Fibroblast of skin of left biceps (primary cell): ENCODE results near the gene DDX47.

ENCODE experiments used
- DNase-seq, 2 experiments: peaks; one replicate each; pipeline ENCODE4 v3.0.0-alpha.2; 2013; ENCODE audit warnings: low read depth in 2 of 2

The DDX47 gene

DNA sequence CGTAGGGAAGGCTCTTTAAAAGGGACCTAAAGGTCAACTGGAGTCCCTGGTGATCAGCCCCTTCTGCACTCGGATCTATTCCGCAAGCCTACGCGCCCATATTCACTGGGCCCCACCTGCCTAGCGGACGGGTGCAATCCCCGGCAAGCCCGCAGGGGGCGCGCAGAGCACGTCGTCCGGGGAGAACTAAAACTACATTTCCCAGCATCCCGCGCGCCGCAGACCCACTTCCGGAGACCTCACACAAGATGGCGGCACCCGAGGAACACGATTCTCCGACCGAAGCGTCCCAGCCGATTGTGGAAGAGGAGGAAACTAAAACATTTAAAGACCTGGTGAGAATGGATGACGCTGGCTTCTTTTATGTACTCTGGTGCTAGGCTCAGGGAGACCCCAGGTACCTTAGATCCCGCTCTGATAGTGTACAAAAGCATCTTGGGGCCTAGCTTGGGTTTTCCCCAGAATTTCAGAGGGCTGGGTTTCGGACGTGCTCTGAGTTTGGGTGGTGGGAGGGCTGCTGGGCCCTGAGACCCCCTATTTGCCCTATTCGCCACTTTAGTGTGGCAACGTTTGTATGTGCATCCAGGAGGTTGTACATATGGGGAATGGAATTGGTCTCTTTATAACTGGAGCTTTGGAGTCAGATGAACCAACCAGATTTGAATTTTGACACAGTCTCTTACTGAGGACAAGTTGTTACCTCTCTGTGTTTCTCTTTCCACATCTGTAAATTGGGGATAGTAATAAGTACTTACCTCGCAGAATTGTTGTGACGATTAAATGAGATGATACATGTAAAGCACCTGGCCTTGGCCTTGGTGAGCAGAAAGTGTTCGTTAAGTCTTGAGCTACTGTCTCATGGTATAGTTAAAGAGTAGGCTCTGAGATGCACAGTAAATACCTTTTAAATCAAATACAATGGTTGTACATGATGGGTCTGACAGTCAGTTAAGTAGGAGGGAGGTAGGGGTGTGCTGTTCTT is at the start of gene DDX47:
Gene DDX47 (plus strand): TSS at position 227 of the 982 bp plus-strand sequence. CDS start 22 bp downstream, at position 249.
- DNase-seq, result peak; percentile 70 to 72

DNA sequence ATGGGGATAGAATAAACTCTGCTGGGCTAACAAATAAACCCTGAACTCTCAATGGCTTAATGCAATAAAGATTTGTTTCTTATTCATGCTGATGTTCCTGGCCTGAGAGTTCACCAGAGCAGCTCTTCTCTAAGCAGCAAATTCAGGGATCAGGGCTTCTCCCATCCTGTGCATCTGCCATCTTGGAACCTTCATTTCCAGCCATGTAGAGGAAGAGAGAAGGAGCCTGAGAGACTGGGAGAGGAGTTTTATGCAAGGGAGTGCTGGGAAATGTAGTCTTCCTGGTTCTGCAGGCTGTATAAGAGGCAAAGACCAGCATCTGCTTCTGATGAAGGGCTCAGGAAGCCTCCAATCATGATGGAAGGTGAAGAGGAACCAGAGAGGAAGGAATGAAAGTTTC is 48.3 kb upstream of the DDX47 start:
- DNase-seq, result no peak

DNA sequence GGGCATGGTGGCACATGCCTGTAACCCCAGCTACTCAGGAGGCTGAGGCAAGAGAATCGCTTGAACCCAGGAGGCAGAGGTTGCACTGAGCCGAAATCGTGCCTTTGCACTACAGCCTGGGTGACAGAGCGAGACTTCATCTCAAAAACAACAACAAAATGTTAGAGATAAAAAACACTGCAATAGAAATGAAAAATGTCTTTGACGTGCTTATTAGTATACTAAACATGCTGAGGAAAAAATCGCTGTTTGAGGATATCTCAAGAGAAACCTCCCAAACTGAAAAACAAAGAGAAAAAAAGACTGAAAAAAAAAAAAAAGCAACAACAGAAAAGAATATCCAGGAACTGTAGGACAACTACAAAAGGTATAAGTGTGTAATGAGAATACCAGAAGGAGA is 42.9 kb upstream of the DDX47 start:
- DNase-seq, result no peak

DNA sequence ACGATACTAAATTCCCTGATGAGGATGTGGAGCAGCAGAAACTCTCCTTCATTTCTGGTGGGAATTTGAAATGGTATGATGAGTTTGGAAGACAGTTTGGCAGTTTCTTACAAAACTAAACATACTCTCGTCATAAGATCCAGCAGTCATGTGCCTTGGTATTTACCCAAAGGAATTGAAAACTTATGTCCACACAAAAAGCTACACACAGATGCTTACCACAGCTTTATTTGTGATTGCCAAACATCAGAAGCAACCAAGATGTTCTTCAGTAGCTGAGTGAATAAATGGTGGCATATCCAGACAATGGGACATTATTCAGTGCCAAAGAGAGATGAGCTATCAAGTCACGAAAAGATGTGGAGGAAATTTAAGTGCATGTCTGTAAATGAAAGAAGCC is 38.4 kb upstream of the DDX47 start:
- no peak for DNase-seq

- no peak for DNase-seq
These were observed 36.9 kb upstream of the DDX47 start for GRCh38 chr12:12776261-12776660.

DNA sequence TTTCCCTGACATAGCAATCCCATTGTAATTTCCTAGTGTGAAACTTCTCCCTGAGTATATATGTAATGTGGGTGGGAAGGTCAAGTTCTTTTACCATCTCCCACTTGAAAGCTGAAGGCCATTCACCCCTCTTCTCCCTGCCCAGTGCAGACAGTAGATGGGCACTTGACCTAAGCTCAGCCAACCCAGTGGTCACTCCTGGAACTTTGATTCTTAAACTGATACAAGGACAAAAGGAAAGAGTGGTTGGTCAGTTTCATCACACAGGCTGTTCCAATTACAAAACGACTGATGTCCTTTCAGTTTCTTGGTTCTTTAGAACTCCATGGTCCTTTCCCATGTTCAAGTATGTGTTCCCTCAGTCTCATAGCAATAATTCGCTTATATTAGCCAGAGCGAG is 36.1 kb upstream of the DDX47 start:
- DNase-seq, result no peak

GRCh38 chr12:12779007-12779406 is 34.1 kb upstream of the DDX47 start:
- DNase-seq, result no peak

DNA sequence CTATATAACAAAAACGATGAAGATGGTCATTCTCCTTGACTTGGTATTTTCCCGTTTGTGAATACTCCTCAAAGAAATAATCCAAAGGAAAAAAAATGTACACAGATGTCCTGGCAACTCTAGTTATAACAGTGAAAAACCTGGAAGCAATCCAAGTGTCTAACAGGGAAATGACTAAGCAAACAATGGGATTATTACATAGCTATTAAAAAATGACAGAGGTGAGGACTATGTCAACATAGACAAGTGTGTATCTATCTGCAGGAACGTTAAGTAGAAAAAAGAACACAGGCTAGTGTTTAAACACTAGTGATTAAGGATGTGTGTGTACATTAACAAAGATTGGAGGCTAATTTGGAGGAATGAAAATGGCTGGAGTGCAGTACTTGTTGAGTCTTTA is 33.6 kb upstream of the DDX47 start:
- peak; percentile 45 to 59 for DNase-seq

DNA sequence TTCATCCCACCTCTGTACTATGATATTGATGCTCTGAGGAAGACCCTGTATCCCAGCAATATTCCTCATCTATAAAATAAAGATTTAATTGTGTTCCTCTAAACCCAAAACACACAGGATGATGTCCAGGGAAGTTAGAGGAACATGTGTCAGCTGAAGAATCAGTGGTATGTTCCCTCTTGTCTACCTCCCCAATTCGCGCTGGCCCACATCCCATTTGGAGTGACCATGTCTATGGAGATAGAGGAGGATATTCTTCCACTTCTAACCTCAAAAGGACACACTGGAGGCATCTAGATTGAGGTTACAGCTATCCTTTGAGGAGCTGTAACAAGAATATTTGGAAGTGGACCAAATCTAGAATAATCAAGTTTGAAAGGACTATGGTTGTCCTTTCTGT is 29.0 kb upstream of the DDX47 start:
- no peak for DNase-seq

- no peak for DNase-seq
These were observed 28.0 kb upstream of the DDX47 start, which contains the start of gene APOLD1 for GRCh38 chr12:12784911-12785814. Gene APOLD1 (plus strand): TSS chr12:12785659. CDS start chr12:12785692, 33 bp downstream.

DNA sequence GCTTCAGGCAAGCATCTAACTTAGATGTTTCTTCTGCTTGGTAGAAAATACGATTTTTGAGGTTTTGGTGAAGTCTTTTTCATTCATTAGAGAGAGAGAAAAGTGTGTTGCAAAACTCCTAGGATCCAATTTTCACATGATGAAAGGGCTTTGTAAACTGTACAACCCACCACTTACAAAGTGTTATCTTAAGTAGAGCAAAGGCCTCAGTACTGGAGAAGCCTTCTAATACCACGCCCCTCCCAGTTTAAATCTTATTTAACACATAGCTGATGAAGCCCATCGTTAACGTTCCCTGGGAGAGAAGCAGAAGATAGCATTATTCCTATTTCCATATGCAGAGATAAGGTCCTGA is 26.8 kb upstream of the DDX47 start:
- no peak for DNase-seq

DNA sequence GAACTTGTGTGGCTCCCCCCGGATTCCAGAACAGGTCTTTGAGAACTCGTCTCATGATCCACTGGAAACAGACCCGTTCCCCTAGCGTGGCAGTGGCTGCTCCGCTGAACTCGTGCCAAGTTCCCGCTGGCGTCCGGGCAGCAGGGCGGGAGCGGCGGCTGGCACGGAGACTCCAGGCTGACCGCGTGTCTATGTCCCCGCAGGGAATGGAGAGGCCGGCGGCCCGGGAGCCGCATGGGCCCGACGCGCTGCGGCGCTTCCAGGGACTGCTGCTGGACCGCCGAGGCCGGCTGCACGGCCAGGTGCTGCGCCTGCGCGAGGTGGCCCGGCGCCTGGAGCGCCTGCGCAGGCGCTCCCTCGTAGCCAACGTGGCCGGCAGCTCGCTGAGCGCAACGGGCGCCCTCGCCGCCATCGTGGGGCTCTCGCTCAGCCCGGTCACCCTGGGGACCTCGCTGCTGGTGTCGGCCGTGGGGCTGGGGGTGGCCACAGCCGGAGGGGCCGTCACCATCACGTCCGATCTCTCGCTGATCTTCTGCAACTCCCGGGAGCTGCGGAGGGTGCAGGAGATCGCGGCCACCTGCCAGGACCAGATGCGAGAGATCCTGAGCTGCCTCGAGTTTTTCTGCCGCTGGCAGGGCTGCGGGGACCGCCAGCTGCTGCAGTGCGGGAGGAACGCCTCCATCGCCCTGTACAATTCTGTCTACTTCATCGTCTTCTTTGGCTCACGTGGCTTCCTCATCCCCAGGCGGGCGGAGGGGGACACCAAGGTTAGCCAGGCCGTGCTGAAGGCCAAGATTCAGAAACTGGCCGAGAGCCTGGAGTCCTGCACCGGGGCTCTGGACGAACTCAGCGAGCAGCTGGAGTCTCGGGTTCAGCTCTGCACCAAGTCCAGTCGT is 26.2 kb upstream of the DDX47 start:
- DNase-seq, result peak; percentile 43 to 55

- no peak for DNase-seq
These were observed 25.0 kb upstream of the DDX47 start for GRCh38 chr12:12788131-12788530.

GRCh38 chr12:12788675-12789368 is 24.3 kb upstream of the DDX47 start:
- DNase-seq, result peak in 1 of 2 experiments; percentile 49

- no peak for DNase-seq
These were observed 22.2 kb upstream of the DDX47 start for GRCh38 chr12:12790956-12791355.

DNA sequence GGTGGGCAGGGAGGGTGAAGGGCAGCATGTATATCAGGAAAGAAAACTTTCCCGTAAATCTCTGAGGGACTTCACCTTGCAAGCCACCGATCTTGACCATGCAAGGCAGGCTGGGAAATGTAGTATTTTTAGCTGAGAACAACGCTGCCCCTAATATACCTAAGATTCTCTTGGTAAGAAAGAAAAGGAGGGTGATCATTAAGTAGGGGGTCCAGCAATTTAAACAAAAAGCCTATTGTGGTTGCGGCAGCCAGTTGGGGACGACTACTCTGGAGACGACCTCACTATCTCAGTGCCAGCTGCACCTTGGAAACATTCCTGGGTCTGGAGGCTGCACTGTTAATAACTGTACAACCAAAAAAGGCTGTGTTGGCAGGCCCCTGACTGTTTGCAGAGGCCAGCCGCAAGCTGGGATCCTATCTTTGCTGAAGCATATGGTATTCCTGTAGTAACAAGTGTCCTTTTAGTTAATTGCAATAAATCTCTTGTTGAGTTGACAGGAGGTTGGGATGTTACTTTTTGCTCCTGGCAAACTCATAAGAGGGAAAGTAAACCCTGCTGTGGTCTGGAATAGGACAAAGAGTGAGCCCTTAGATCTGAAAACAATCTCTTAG is 21.3 kb upstream of the DDX47 start:
- DNase-seq, result no peak

DNA sequence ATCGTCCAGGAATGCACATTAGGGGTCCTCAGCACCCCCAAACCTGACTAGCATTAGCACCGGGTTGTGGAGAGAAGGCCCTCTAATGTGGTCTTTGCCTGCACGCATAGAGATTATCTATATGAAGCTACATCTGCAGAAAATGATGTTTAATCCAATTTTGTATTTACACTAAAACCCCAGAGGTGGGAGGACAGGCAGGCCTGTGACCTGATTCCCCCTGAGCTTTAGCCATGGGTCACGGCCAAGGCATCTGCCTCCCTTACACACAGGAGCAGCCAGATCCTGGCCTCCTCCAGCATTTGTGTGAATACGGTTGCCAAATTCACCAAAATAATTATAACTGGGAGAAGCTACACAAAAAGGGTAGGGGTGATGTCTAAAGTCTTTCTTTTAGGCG is 20.7 kb upstream of the DDX47 start:
- no peak for DNase-seq

- DNase-seq, result no peak
These were observed 18.5 kb upstream of the DDX47 start for GRCh38 chr12:12794686-12795085.

DNA sequence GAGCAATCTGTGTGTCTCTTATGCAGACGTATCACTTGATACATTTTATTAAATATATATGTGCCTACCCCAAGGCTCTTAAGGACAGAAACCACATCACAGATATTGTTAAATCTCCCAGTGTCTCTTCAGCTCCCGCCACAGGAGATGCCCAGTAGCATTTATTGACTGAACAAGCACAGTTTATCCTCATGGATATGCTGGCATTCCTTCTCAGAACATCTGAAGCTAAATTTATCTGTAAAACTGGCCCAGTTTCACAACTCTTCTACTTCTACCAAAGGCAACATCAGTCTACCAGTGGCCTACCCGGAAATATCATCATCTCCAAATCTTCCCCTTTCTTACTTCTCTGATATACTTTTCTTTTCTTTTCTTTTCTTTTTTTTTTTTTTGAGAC is 17.0 kb upstream of the DDX47 start:
- no peak for DNase-seq
